Measurements from ENCODE around the gene AKTIP.
A peak's percentile ranks its signal among the peaks of the same experiment; 100 is the strongest.

The AKTIP gene

GRCh38 chr16:53476867-53477266 lies 26.1 kb downstream of the AKTIP start:
- DNase-seq: no peak

DNA sequence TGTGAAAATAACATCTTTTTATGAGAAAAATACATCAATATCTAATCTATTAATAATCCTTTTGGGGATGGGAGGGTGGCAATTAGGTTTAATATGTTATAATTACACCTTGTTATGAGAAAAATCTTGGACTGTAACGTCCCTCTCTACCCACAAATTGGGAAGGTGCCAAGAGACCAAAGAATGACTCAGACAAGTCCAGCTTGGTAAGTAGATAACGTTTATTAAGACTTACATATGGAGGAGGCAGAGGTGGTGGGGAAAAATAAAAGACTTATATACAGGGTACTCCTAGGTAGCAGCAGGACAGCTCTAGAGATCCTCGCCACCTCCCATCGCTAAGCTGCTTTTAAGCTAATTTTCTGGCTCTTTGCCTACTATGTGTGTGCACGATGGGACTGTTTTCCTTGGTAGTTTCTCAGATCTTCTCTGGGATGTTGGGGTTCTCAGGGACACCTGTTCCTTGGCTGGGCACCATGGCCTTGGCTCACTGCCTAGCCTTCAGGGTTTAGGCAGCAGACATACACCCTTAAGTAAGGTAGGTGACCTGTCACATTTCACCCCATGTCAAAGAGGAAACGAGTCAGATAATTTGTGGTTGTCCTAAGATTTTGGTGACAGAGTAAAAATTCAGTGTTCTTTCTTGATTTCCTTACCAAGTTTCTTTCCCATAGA lies 37.3 kb downstream of the AKTIP start:
- DNase-seq: no peak

DNA sequence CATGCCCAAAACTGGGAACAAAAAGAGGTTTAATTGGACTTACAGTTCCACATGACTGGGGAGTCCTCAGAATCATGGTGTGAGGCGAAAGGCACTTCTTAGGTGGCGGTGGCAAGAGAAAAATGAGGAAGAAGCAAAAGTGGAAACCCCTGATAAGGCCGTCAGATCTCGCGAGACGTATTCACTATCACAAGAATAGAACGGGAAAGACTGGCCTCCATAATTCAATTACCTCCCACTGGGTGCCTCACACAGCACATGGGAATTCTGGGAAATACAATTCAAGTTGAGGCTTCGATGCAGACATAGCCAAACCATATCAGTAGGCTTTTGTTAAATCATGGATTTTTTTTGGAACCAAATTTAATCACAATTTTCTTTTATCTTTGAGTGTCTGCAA lies 44.4 kb downstream of the AKTIP start:
- no peak for DNase-seq

DNA sequence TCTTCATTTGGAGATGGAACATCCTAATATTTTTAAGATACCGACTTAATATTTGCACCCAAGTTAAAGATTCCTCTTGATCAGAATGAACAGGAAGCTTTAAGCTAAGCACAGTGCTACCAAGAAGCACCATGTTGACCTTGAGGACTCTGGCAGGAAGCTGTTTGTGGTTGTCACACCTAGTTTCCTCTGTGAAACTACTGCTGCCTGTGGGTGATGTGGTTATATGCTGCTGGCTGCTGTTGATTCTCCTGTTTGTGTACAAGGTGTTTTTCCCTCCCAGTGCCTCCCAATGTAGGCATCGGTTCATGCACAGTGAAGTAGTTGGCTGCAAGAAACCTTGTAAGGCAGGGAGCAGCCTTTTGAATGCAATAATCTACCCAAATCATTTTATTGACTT lies 45.3 kb downstream of the AKTIP start:
- peak; percentile 51 to 68 for DNase-seq

- DNase-seq: no peak
Measured at GRCh38 chr16:53456625-53457024, 46.4 kb downstream of the AKTIP start.

- DNase-seq: no peak
Measured at GRCh38 chr16:53453928-53454327, 49.1 kb downstream of the AKTIP start.

- no peak for DNase-seq
Measured at GRCh38 chr16:53449816-53450517, 53.0 kb downstream of the AKTIP start.

DNA sequence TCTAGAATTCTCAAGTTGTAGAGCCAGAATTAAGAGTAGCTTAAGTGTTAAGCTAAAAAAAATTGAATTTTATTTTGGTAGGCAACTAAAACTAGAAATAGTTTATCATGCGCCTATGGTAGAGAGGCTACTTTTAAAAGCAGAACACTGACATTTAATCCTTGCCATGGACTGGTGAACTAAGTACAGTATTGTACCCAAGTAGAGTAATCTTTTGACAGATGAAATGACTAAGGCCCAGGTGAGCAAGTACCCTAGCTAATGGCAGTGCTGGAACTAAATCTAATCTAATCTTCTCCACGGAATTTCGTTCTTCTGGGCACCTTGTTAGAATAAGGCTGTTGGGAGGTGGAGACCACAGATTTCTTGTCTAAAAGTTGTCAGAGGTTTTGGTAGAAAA lies 56.9 kb downstream of the AKTIP start:
- DNase-seq: no peak

GRCh38 chr16:53445534-53445933 lies 57.5 kb downstream of the AKTIP start:
- no peak for DNase-seq

All from activated T-cell treated with anti-CD3 and anti-CD28 coated beads, Interleukin-2, amount 50 U/mL, for 48 hours (primary cell).